Trophoblast cell (in vitro differentiated cells and primary cell): ENCODE data around the gene PGK1.

Experiments used
- DNase-seq, 2 donors: peaks; one replicate each; pipeline ENCODE4 v3.0.0-alpha.2; 2016
- H2AFZ ChIP-seq: 2 replicates; pipeline ENCODE4 v1.6.1; 2013; ENCODE audit warnings: low read length, moderate library complexity, mild to moderate bottlenecking; ENCODE audit not compliant: insufficient read depth, poor library complexity
- H2AK5ac ChIP-seq: 2 replicates; pipeline ENCODE4 v1.6.1; 2013; ENCODE audit warnings: mild to moderate bottlenecking, low read length
- H2BK120ac ChIP-seq: 2 replicates; pipeline ENCODE4 v1.6.1; 2013; ENCODE audit warnings: low read length, mild to moderate bottlenecking, moderate library complexity; ENCODE audit not compliant: insufficient read depth, poor library complexity
- H2BK12ac ChIP-seq: 2 replicates; pipeline ENCODE4 v1.6.1; 2013; ENCODE audit warnings: mild to moderate bottlenecking, low read length, moderate library complexity
- H2BK5ac ChIP-seq: 2 replicates; pipeline ENCODE4 v1.6.1; 2013; ENCODE audit warnings: low read length, low read depth, moderate library complexity, mild to moderate bottlenecking; ENCODE audit not compliant: poor library complexity
- H3K14ac ChIP-seq: 2 replicates; pipeline ENCODE4 v1.6.1; 2013; ENCODE audit warnings: mild to moderate bottlenecking, low read length
- H3K18ac ChIP-seq: 2 replicates; pipeline ENCODE4 v1.6.1; 2013; ENCODE audit warnings: mild to moderate bottlenecking, low read length
- H3K23ac ChIP-seq: 2 replicates; pipeline ENCODE4 v1.6.1; 2013; ENCODE audit warnings: low read length
- H3K27ac ChIP-seq: 2 replicates; pipeline ENCODE4 v1.5.1; 2013; ENCODE audit warnings: low read depth, mild to moderate bottlenecking, inconsistent platforms, low read length, moderate library complexity
- H3K27me3 ChIP-seq: 2 replicates; pipeline ENCODE4 v1.6.1; 2013; ENCODE audit warnings: inconsistent platforms, mild to moderate bottlenecking, low read length, moderate library complexity; ENCODE audit not compliant: insufficient read depth
- H3K36me3 ChIP-seq, 2 experiments: 1 replicate in 1 of 2; 2 replicates in 1 of 2; pipeline ENCODE4 v1.6.1; 2013; ENCODE audit warnings: low read length in 2 of 2, mild to moderate bottlenecking in 2 of 2, moderate library complexity in 1 of 2; ENCODE audit not compliant: insufficient read depth in 2 of 2, control insufficient read depth in 1 of 2
- H3K4ac ChIP-seq: 2 replicates; pipeline ENCODE4 v1.6.1; 2013; ENCODE audit warnings: low read depth, mild to moderate bottlenecking, low read length, moderate library complexity
- H3K4me1 ChIP-seq, 2 experiments: 1 replicate in 1 of 2; 2 replicates in 1 of 2; pipeline ENCODE4 v1.6.1; 2013; ENCODE audit warnings: low read length in 2 of 2, mild to moderate bottlenecking in 2 of 2, moderate library complexity in 1 of 2; ENCODE audit not compliant: insufficient read depth in 2 of 2, control insufficient read depth in 1 of 2
- H3K4me2 ChIP-seq: 2 replicates; pipeline ENCODE4 v1.6.1; 2013; ENCODE audit warnings: inconsistent platforms, mild to moderate bottlenecking, low read length, moderate library complexity
- H3K4me3 ChIP-seq: 2 replicates; pipeline ENCODE4 v1.5.1; 2013; ENCODE audit warnings: mild to moderate bottlenecking, low read depth, low read length, inconsistent platforms
- H3K79me1 ChIP-seq: one replicate; pipeline ENCODE4 v1.6.1; 2013; ENCODE audit warnings: low read length
- H3K79me2 ChIP-seq: 2 replicates; pipeline ENCODE4 v1.6.1; 2013; ENCODE audit warnings: low read length, mild to moderate bottlenecking; ENCODE audit not compliant: control insufficient read depth, insufficient read depth, poor library complexity
- H3K9ac ChIP-seq: 2 replicates; pipeline ENCODE4 v1.6.1; 2013; ENCODE audit warnings: mild to moderate bottlenecking, low read length
- H3K9me3 ChIP-seq: 2 replicates; pipeline ENCODE4 v1.6.1; 2013; ENCODE audit warnings: low read depth, mild to moderate bottlenecking, control low read depth, inconsistent platforms, low read length; ENCODE audit not compliant: insufficient read depth
- H4K12ac ChIP-seq: 2 replicates; pipeline ENCODE4 v1.6.1; 2013; ENCODE audit warnings: low read depth, mild to moderate bottlenecking, low read length, moderate library complexity
- H4K8ac ChIP-seq: 2 replicates; pipeline ENCODE4 v1.6.1; 2013; ENCODE audit warnings: low read depth, mild to moderate bottlenecking, low read length, moderate library complexity
- H4K91ac ChIP-seq: one replicate; pipeline ENCODE4 v1.6.1; 2013; ENCODE audit warnings: low read depth, mild to moderate bottlenecking, low read length, moderate library complexity
- WGBS: extraction: QIAGEN DNeasy Blood & Tissue Kit; methylation state at CpG from one replicate; pipeline ENCODE4 v1.1.7; 2013; ENCODE audit warnings: missing lambda C conversion rate; ENCODE audit not compliant: insufficient read length, insufficient coverage; ENCODE audit errors: extremely low coverage; 5-methylcytosine and 5-hydroxymethylcytosine counted together

The PGK1 gene

GRCh38 chrX:78106651-78106986 lies 2.6 kb downstream of the PGK1 start:
- no peak overlapping the region for H3K18ac ChIP-seq
- H3K4me1 ChIP-seq, result peaks cover 0 to 9% of the 10 kb centered on the region in 2 experiments
- no peak overlapping the region for H4K91ac ChIP-seq
- H3K36me3 ChIP-seq, result peaks cover 5% of the 10 kb centered on the region in 2 experiments
- no peak overlapping the region for H2BK12ac ChIP-seq
- H2BK5ac ChIP-seq, result no peak overlapping the region
- H3K23ac ChIP-seq, result no peak overlapping the region
- no peaks in the 10 kb centered on the region for H3K27me3 ChIP-seq
- no peak overlapping the region for H3K14ac ChIP-seq
- peak overlapping the region; percentile 49 for H3K4ac ChIP-seq
- H4K8ac ChIP-seq, result no peak overlapping the region
- H3K9me3 ChIP-seq, result no peaks in the 10 kb centered on the region
- H2BK120ac ChIP-seq, result no peak overlapping the region
- no peak overlapping the region for H2AFZ ChIP-seq
- WGBS, result no CpG with 5 or more reads among the region's 1 CpG
- no peak overlapping the region for H2AK5ac ChIP-seq
- H3K4me2 ChIP-seq, result no peak overlapping the region
- peaks cover 14% of the 10 kb centered on the region for H3K79me2 ChIP-seq
- peaks cover 9% of the 10 kb centered on the region for H3K79me1 ChIP-seq
- H4K12ac ChIP-seq, result no peak overlapping the region
- no peak overlapping the region for H3K4me3 ChIP-seq
- no peak overlapping the region for H3K27ac ChIP-seq
- DNase-seq, result no peak
- no peak overlapping the region for H3K9ac ChIP-seq

DNA sequence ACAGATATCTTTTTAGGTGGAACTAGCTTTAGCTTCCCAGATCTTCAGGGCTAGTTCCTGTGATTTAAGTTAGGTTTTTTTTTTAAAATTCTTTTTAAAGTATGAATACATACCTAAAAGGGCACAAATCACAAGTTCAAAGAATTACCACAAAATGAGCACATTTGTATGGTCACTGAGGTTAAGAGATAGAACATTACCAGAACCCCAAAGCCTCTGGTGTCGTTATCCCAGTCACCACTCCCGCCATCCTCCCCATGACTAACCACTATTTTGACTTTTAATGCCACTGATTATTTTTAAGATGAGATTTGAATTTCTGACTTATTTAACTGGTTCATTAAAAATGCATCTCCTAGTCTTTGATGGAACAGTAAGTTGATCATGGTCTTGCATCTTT lies 5.4 kb downstream of the PGK1 start:
- H2BK12ac ChIP-seq, result no peak overlapping the region
- no peak overlapping the region for H4K91ac ChIP-seq
- no peak overlapping the region for H3K14ac ChIP-seq
- no peak overlapping the region for H3K9ac ChIP-seq
- no CpG with 5 or more reads among the region's 2 CpGs for WGBS
- no peak overlapping the region for H2AFZ ChIP-seq
- no peak overlapping the region for H3K18ac ChIP-seq
- H2BK120ac ChIP-seq, result no peak overlapping the region
- H3K27me3 ChIP-seq, result no peaks in the 10 kb centered on the region
- DNase-seq, result no peak
- no peaks in the 10 kb centered on the region for H3K9me3 ChIP-seq
- no peak overlapping the region for H4K8ac ChIP-seq
- H2BK5ac ChIP-seq, result no peak overlapping the region
- H4K12ac ChIP-seq, result no peak overlapping the region
- H3K4me1 ChIP-seq, result peaks cover 0 to 9% of the 10 kb centered on the region in 2 experiments
- no peak overlapping the region for H3K27ac ChIP-seq
- H3K4me2 ChIP-seq, result no peak overlapping the region
- no peak overlapping the region for H3K23ac ChIP-seq
- peaks cover 9% of the 10 kb centered on the region for H3K79me2 ChIP-seq
- no peak overlapping the region for H3K4me3 ChIP-seq
- no peak overlapping the region for H2AK5ac ChIP-seq
- peaks cover 3% of the 10 kb centered on the region for H3K79me1 ChIP-seq
- no peak overlapping the region for H3K4ac ChIP-seq
- peaks cover 12 to 13% of the 10 kb centered on the region in 2 experiments for H3K36me3 ChIP-seq

DNA sequence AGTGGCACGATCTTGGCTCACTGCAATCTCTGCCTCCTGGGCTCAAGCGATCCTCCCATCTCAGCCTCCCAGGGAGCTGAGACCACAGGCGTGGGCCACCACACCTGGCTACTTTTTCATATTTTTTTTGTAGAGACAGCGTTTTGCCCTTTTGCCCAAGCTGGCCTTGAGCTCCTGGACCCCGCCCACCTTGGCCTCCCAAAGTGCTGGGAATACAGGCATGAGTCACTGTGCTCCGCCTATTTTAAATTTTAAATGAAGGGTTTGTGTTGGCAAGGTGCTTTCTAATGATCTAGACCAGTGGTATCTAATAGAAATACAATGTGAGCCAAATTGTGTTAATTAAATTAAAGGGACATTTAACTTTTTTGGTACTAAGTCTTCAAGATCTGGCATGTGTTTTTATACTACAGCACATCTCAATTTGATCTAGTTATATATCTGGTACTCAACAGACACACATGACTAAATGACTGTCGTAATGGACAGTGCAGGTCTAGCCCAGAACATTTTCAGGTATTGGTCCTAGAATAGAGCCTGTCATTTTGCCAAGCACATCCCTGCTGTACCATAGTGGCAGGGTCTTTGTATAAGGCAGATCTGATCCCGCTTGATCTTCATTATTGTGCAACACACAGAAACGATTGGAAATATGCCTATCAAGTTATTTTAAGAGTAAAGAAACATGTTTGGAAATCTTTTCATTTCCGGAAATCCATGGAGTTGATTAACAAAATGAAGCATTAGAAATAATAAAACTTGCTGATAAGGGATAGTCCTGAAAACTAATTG lies 7.3 kb downstream of the PGK1 start:
- Histone ChIP-seq H3K4me3 (no peak overlapping the region), H3K18ac (no peak overlapping the region), H3K79me1 (no peaks in the 10 kb centered on the region), H3K4me2 (no peak overlapping the region), H3K23ac (no peak overlapping the region), H2BK12ac (no peak overlapping the region), H3K4me1 (no peaks in the 10 kb centered on the region), H2AK5ac (no peak overlapping the region), H3K27ac (no peak overlapping the region), H3K36me3 (peaks cover 19% of the 10 kb centered on the region in 2 experiments), H4K91ac (no peak overlapping the region), H3K4ac (no peak overlapping the region), H3K27me3 (no peaks in the 10 kb centered on the region), H4K8ac (no peak overlapping the region), H2AFZ (no peak overlapping the region), H4K12ac (no peak overlapping the region), H3K9ac (no peak overlapping the region), H2BK120ac (no peak overlapping the region), H3K9me3 (no peaks in the 10 kb centered on the region), H3K14ac (no peak overlapping the region), H3K79me2 (no peaks in the 10 kb centered on the region), H2BK5ac (no peak overlapping the region)
- no CpG with 5 or more reads among the region's 10 CpGs for WGBS
- DNase-seq, result no peak

- no peak overlapping the region for H2BK12ac ChIP-seq
- H2AFZ ChIP-seq, result no peak overlapping the region
- peaks cover 29 to 43% of the 10 kb centered on the region in 2 experiments for H3K36me3 ChIP-seq
- no peak overlapping the region for H4K91ac ChIP-seq
- no peak overlapping the region for H3K18ac ChIP-seq
- H2BK5ac ChIP-seq, result no peak overlapping the region
- no peak overlapping the region for H3K4me2 ChIP-seq
- H4K12ac ChIP-seq, result no peak overlapping the region
- no peak overlapping the region for H2BK120ac ChIP-seq
- H3K9me3 ChIP-seq, result no peaks in the 10 kb centered on the region
- H3K27ac ChIP-seq, result no peak overlapping the region
- no peaks in the 10 kb centered on the region for H3K27me3 ChIP-seq
- no peak overlapping the region for H3K4ac ChIP-seq
- no peaks in the 10 kb centered on the region for H3K79me1 ChIP-seq
- H3K23ac ChIP-seq, result no peak overlapping the region
- no peak overlapping the region for H3K14ac ChIP-seq
- no peak overlapping the region for H3K9ac ChIP-seq
- no peaks in the 10 kb centered on the region for H3K4me1 ChIP-seq
- H2AK5ac ChIP-seq, result no peak overlapping the region
- no peak overlapping the region for H4K8ac ChIP-seq
- no peak for DNase-seq
- no peaks in the 10 kb centered on the region for H3K79me2 ChIP-seq
- no peak overlapping the region for H3K4me3 ChIP-seq
Measured at GRCh38 chrX:78116365-78116764, 12.3 kb downstream of the PGK1 start.
